Gastroesophageal sphincter (tissue), 4 donors: ENCODE measurements around the gene EMILIN3. TPM values are rescaled to one million over a fixed set of nuclear protein-coding genes. Genes with fewer than 3 reads are reported as not detected.

Experiments used
- ATAC-seq: fragments of 150-250 bp; one replicate; pipeline ENCODE4 v1.9.1; 2016; ENCODE audit warnings: mild to moderate bottlenecking, moderate library complexity
- H3K27ac ChIP-seq, 4 donors: fragments of 200-600 bp; sonication (generic) in 3 of 4; 1 replicate in 3 of 4; 2 replicates in 1 of 4; pipeline ENCODE4 v1.5.1; 2016 to 2019
- H3K27me3 ChIP-seq: fragments of 200-600 bp; sonication (generic); one replicate; pipeline ENCODE4 v1.5.1; 2019
- H3K36me3 ChIP-seq, 2 donors: fragments of 200-600 bp; sonication (generic); one replicate each; pipeline ENCODE4 v1.5.1; 2019; ENCODE audit warnings: control low read depth in 1 of 2
- H3K4me1 ChIP-seq, 3 donors: fragments of 200-600 bp; sonication (generic); 1 replicate in 2 of 3; 2 replicates in 1 of 3; pipeline ENCODE4 v1.5.1; 2016 to 2019; ENCODE audit warnings: control low read depth in 2 of 3
- H3K4me3 ChIP-seq, 2 donors: fragments of 200-600 bp; sonication (generic); one replicate each; pipeline ENCODE4 v1.5.1; 2019; ENCODE audit warnings: mild to moderate bottlenecking in 1 of 2, moderate library complexity in 1 of 2
- H3K9me3 ChIP-seq, 3 donors: fragments of 200-600 bp; sonication (generic); one replicate each; pipeline ENCODE4 v1.5.1; 2017 to 2019; ENCODE audit warnings: control low read depth in 2 of 3
- EP300 ChIP-seq: sonication (generic); formaldehyde crosslinking; IDR thresholded peaks from one replicate; pipeline ENCODE4 v1.6.1; 2017; ENCODE audit warnings: antibody characterized with exemption, mild to moderate bottlenecking
- POLR2A ChIP-seq, 2 donors: fragments of 450-650 bp; IDR thresholded peaks; one replicate each; pipeline ENCODE4 v1.6.1; 2017; ENCODE audit warnings: antibody characterized with exemption in 2 of 2, mild to moderate bottlenecking in 2 of 2, moderate library complexity in 1 of 2
- POLR2AphosphoS5 ChIP-seq: sonication (generic); formaldehyde crosslinking; IDR thresholded peaks from one replicate; pipeline ENCODE4 v1.6.1; 2017; ENCODE audit warnings: antibody characterized with exemption
- WGBS, 2 donors: methylation state at CpG; one replicate each; pipeline ENCODE4 v1.1.5; 2018; ENCODE audit warnings: low coverage in 1 of 2; 5-methylcytosine and 5-hydroxymethylcytosine counted together
- total RNA-seq, 4 donors: library from RNA; depleted of rRNA; stranded (reverse); fragments of >200 nt; gene quantifications; one replicate each; pipeline ENCODE4 v1.1.0, GENCODE V29; 2016
- TF ChIP-seq, protein P1 (sequence below), 4 experiments: fragments of 200-600 bp in 2 of 4; fragments of 450-650 bp in 2 of 4; sonication (generic) in 1 of 4; IDR thresholded peaks; one replicate each; pipeline ENCODE4 v1.5.1; 2017 to 2019; ENCODE audit warnings: antibody characterized with exemption in 4 of 4, mild to moderate bottlenecking in 2 of 4, moderate library complexity in 2 of 4

The EMILIN3 gene
- total RNA-seq, 4 donors from 2014 or later, result 1.1 to 3.6 (median 2.9) TPM

DNA sequence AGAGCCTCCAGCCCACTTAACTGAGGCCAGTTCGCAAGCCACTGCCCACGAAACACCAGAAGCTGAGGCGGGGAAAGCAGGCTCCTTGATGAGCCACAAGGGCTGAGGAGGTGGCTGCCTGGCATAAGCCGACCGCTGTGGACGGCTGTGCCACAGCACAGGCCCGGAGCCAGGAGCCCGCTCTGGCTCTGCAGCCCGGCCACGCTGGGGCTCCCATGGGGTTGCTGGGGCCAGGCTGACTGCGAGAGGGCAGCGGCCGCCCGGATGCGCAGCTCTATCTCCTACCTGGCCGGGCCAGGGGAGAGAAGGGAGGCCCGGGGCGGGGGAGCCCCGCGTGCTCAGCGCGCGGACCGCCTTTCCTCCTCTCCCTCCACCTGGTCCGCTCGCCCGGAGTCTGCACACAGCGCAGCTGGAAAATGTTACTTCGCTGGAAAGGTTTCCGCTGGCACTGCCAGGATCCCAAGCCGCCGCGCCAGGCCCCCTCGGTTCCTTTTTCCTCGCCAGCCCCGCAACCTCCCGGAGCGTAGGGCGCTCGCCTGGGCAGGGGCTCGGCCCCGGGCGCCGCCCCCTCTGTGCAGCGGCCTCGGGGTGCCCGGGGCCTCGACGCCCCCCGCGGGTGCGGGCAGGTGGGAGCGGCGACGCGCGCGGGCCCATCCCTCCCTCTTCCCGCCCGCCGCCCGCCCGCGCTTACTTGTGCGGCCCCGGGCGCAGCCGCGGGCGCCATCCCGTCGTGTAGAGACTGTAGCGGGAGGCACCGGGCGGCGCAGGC lies 657 bp downstream of the EMILIN3 start:
- no peak for TF ChIP-seq POLR2AphosphoS5
- H3K4me1 ChIP-seq, result peaks cover 0 to 18% (median 7%) of the 10 kb centered on the region in 3 donors
- peaks cover 65% of the 10 kb centered on the region for H3K27me3 ChIP-seq
- H3K4me3 ChIP-seq, result peak overlapping the region in 1 of 2 donors; percentile 55
- H3K9me3 ChIP-seq, result peaks cover 0 to under 1% (median 0%) of the 10 kb centered on the region in 3 donors
- H3K36me3 ChIP-seq, result no peaks in the 10 kb centered on the region
- peak overlapping the region in 1 of 4 donors; percentile 33 for H3K27ac ChIP-seq
- WGBS, 2 donors, result 21% methylated on average over 16 of the region's 76 CpGs; no CpG with 5 or more reads in 1 of the 2 donors
- no peak for ATAC-seq

DNA sequence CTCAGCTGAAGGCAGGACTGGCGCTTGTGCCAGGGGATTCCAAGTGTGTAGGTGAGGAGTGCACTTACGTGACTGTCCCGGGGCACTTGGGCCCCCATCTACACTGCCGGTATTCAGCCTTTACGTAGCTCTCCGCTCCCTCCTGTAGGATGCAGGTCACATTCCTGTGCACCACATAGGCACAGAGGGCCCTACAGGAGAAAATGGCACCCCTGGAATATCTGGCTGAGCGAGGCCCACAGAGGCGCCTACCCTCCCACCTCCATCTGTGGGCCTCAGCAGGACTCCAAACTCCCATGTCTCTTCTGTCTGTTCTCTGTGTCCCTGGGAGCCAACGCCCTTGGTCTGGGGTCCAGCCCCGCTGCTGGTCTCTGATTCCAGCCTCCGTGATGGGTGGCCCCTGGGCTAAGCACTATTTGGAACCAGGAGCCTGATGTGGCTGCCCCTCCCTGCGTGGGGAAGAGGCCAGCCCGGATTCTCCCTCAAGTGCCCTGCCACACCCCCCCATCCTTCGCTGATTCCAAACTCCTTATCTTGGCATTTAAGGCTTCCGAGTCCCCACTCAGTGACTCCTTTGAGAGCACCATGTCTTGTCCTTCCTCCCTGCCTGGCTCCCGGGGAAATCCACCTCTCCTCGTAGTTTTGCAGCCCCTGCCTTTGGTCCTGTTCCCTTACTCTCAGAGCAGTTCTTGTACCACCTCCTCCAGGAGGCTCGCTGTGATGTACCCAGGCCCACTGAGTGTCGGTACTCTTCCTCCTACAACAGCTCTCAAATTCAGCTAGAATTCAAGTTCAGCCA lies 1.5 kb downstream of the EMILIN3 start:
- Histone ChIP-seq H3K4me1 (peaks cover 0 to 18% (median 7%) of the 10 kb centered on the region in 3 donors), H3K27me3 (peaks cover 63% of the 10 kb centered on the region), H3K36me3 (no peaks in the 10 kb centered on the region), H3K27ac (no peak overlapping the region), H3K9me3 (no peaks in the 10 kb centered on the region), H3K4me3 (peak overlapping the region in 1 of 2 donors; percentile 55)
- TF ChIP-seq POLR2A (IDR thresholded peaks at IDR 0.05), result no peak
- TF ChIP-seq, protein P1, sequence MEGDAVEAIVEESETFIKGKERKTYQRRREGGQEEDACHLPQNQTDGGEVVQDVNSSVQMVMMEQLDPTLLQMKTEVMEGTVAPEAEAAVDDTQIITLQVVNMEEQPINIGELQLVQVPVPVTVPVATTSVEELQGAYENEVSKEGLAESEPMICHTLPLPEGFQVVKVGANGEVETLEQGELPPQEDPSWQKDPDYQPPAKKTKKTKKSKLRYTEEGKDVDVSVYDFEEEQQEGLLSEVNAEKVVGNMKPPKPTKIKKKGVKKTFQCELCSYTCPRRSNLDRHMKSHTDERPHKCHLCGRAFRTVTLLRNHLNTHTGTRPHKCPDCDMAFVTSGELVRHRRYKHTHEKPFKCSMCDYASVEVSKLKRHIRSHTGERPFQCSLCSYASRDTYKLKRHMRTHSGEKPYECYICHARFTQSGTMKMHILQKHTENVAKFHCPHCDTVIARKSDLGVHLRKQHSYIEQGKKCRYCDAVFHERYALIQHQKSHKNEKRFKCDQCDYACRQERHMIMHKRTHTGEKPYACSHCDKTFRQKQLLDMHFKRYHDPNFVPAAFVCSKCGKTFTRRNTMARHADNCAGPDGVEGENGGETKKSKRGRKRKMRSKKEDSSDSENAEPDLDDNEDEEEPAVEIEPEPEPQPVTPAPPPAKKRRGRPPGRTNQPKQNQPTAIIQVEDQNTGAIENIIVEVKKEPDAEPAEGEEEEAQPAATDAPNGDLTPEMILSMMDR (IDR thresholded peaks at IDR 0.05), result no peak
- TF ChIP-seq POLR2AphosphoS5, result no peak
- ATAC-seq, result no peak
- 81 to 85% methylated on average over 7 to 8 of the region's 19 CpGs for WGBS, 2 donors

DNA sequence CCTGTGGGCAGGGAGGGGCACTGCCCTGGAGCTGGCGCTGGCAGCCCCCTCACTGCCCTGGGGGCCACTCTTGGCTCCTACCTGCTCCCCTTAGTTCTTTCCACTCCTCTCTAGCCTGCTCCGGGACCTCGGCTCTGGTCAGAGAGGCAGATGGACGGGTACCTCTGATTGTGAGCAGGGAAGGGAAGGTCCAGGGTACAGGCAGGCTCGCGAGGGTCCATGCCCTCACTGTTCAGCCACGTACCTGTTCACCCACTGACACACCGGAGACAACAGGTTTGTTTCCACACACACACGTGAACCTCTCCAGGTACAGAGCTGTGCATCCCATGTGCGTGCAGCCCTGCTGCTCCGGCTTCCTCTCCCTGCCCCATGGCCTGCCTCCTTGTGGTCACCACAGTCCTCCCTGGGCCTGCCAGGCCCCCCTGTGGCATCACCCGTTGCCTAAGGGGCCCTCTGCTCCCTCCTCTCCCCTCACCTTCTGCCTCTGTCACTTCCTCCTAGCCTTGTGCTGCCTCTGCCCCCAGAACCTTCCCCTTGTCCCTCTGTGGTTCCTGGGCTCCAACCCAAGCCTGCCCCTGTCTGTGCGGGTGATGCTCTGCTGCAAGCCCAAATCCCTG lies 2.3 kb downstream of the EMILIN3 start:
- no peak for ATAC-seq
- Histone ChIP-seq H3K4me3 (no peak overlapping the region), H3K4me1 (peaks cover 0 to 18% (median 7%) of the 10 kb centered on the region in 3 donors), H3K27ac (no peak overlapping the region), H3K36me3 (no peaks in the 10 kb centered on the region), H3K27me3 (peaks cover 59% of the 10 kb centered on the region), H3K9me3 (no peaks in the 10 kb centered on the region)
- no peak for TF ChIP-seq POLR2AphosphoS5
- 85% methylated on average over 8 of the region's 13 CpGs; no CpG with 5 or more reads in 1 of the 2 donors for WGBS, 2 donors

DNA sequence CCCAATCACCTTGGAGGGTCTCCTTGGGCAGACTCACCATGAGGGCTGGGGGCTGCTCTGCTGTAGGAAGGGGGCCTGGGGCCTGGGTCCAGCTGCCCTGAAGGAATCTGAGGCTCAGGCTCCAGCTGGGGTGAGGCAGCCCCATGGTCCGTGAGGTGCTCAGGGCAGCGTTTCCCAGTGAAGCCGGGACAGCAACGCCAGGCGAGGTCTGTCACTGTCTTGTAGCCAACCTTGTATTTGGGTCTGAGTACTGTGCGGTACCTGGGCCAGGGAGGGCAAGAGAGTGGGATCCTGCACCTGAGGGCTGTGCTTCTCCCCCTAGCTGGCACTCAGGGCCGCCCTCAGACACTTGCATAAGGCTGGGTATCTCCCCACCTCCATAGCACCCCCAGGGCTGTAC lies 3.0 kb downstream of the EMILIN3 start:
- H3K9me3 ChIP-seq, result no peaks in the 10 kb centered on the region
- peaks cover 52% of the 10 kb centered on the region for H3K27me3 ChIP-seq
- H3K4me1 ChIP-seq, result peaks cover 0 to 18% (median 7%) of the 10 kb centered on the region in 3 donors
- no peak for ATAC-seq
- no peak overlapping the region for H3K27ac ChIP-seq
- no peak overlapping the region for H3K4me3 ChIP-seq
- WGBS, 2 donors, result no CpG with 5 or more reads among the region's 7 CpGs
- peaks cover 0 to 3% of the 10 kb centered on the region in 2 donors for H3K36me3 ChIP-seq
- TF ChIP-seq POLR2AphosphoS5, result no peak
- no peak for TF ChIP-seq POLR2A (IDR thresholded peaks at IDR 0.05)
- no peak for TF ChIP-seq EP300
- TF ChIP-seq, protein P1 (IDR thresholded peaks at IDR 0.05), result no peak

DNA sequence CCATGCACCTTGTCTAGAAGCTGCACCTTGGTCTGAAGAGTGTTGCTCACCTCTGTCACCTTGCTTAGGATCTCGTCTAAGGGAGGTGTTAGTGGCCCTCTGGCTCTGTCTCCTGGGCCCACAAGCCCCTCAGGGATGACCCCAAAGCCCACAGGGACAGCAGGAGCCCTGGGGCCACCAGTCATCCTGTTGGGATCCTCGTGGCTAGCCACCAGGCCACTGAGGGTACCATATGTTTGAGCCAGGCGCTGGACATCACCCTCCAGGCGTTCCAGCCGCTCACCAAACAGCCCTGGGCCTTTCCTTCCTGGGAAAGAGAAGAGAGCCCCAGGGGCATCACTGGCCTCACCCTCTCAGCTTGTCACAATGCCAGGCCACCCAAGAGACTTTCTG lies 3.9 kb downstream of the EMILIN3 start:
- ATAC-seq, result no peak
- Histone ChIP-seq H3K9me3 (no peaks in the 10 kb centered on the region), H3K36me3 (peaks cover 0 to 12% of the 10 kb centered on the region in 2 donors), H3K4me3 (no peak overlapping the region), H3K27ac (no peak overlapping the region), H3K27me3 (peaks cover 45% of the 10 kb centered on the region), H3K4me1 (peaks cover 0 to 18% (median 7%) of the 10 kb centered on the region in 3 donors)
- TF ChIP-seq POLR2AphosphoS5 (no peak), POLR2A (IDR thresholded peaks at IDR 0.05) (no peak), EP300 (no peak)
- TF ChIP-seq, protein P1 (IDR thresholded peaks at IDR 0.05), result no peak
- no CpG with 5 or more reads among the region's 5 CpGs for WGBS, 2 donors
